Naive B cell (primary cell): ENCODE results near the gene BCL11A. TPM values are rescaled to one million over a fixed set of nuclear protein-coding genes. Genes with fewer than 3 reads are reported as not detected.
A peak's percentile ranks its signal among the peaks of the same experiment; 100 is the strongest.

Experiments used
- ATAC-seq, 2 donors: fragments of 150-1000 bp; cut with Tn5 transposase; 2 replicates each; pipeline ENCODE4 v1.10.0; 2021; ENCODE audit warnings: low read depth in 2 of 2, mild to moderate bottlenecking in 2 of 2, moderate library complexity in 2 of 2
- DNase-seq: peaks from one replicate; pipeline ENCODE4 v3.0.0; 2022
- H3K27ac Mint-ChIP-seq, 6 donors: one replicate each; pipeline ENCODE4 v1.8.0; 2020 to 2022; ENCODE audit warnings: mild to moderate bottlenecking in 6 of 6, mixed read lengths in 6 of 6, moderate library complexity in 5 of 6, inconsistent platforms in 2 of 6
- H3K27me3 Mint-ChIP-seq, 3 donors: one replicate each; pipeline ENCODE4 v1.8.0; 2021 to 2022; ENCODE audit warnings: mixed read lengths in 3 of 3, mild to moderate bottlenecking in 1 of 3
- H3K36me3 Mint-ChIP-seq, 2 donors: one replicate each; pipeline ENCODE4 v1.8.0; 2020 to 2022; ENCODE audit warnings: mixed read lengths in 2 of 2, inconsistent platforms in 1 of 2, mild to moderate bottlenecking in 1 of 2
- H3K4me1 Mint-ChIP-seq, 3 donors: one replicate each; pipeline ENCODE4 v1.8.0; 2020 to 2022; ENCODE audit warnings: mixed read lengths in 3 of 3, inconsistent platforms in 1 of 3, mild to moderate bottlenecking in 1 of 3, moderate library complexity in 1 of 3
- H3K4me3 Mint-ChIP-seq, 8 donors: one replicate each; pipeline ENCODE4 v1.8.0; 2020 to 2022; ENCODE audit warnings: mild to moderate bottlenecking in 8 of 8, mixed read lengths in 8 of 8, moderate library complexity in 8 of 8, inconsistent platforms in 2 of 8
- H3K9me3 Mint-ChIP-seq, 7 donors: one replicate each; pipeline ENCODE4 v1.8.0; 2020 to 2022; ENCODE audit warnings: mixed read lengths in 7 of 7, mild to moderate bottlenecking in 5 of 7, inconsistent platforms in 2 of 7, moderate library complexity in 1 of 7
- polyA plus RNA-seq, 6 donors: library from polyadenylated mRNA; unstranded; fragments of 300-500 nt; fragmentation: Illumina TruSeq; gene quantifications; one replicate each; pipeline ENCODE4 v1.2.3, GENCODE V29; 2021; ENCODE audit warnings: low read depth in 6 of 6

The BCL11A gene
- polyA plus RNA-seq, 6 donors from 2014 or later, result 152 to 246 (median 192) TPM

GRCh38 chr2:60480089-60480773 is 73.2 kb downstream of the BCL11A start:
- Mint-ChIP-seq H3K27me3 (no peaks in the 10 kb centered on the region), H3K27ac (peak overlapping the region; percentile 88 to 99 (median 94)), H3K36me3 (peaks cover 8 to 22% of the 10 kb centered on the region in 2 donors), H3K9me3 (no peaks in the 10 kb centered on the region), H3K4me1 (peaks cover 75 to 100% (median 99%) of the 10 kb centered on the region in 3 donors), H3K4me3 (peak overlapping the region; percentile 5 to 97 (median 74))
- no peak for DNase-seq
- ATAC-seq, result no peak

GRCh38 chr2:60479226-60480088 is 74.0 kb downstream of the BCL11A start:
- Mint-ChIP-seq H3K27me3 (no peaks in the 10 kb centered on the region), H3K4me1 (peaks cover 80 to 100% (median 99%) of the 10 kb centered on the region in 3 donors), H3K9me3 (no peaks in the 10 kb centered on the region), H3K27ac (peak overlapping the region; percentile 88 to 96 (median 94)), H3K4me3 (peak overlapping the region in 7 of 8 donors; percentile 15 to 90 (median 74)), H3K36me3 (peaks cover 12 to 22% of the 10 kb centered on the region in 2 donors)
- ATAC-seq (no peak), DNase-seq (no peak)

- H3K9me3 Mint-ChIP-seq, result no peaks in the 10 kb centered on the region
- peaks cover 17 to 22% of the 10 kb centered on the region in 2 donors for H3K36me3 Mint-ChIP-seq
- peak overlapping the region; percentile 88 to 96 (median 94) for H3K27ac Mint-ChIP-seq
- peak overlapping the region in 7 of 8 donors; percentile 9 to 90 (median 47) for H3K4me3 Mint-ChIP-seq
- ATAC-seq, result no peak
- no peak for DNase-seq
- peaks cover 76 to 100% (median 97%) of the 10 kb centered on the region in 3 donors for H3K4me1 Mint-ChIP-seq
- no peaks in the 10 kb centered on the region for H3K27me3 Mint-ChIP-seq
Observed at GRCh38 chr2:60478660-60479059, 74.8 kb downstream of the BCL11A start.

- Mint-ChIP-seq H3K36me3 (peaks cover 11 to 19% of the 10 kb centered on the region in 2 donors), H3K4me1 (peaks cover 70 to 97% (median 95%) of the 10 kb centered on the region in 3 donors), H3K9me3 (no peaks in the 10 kb centered on the region), H3K27ac (peak overlapping the region; percentile 88 to 96 (median 94)), H3K4me3 (peak overlapping the region in 7 of 8 donors; percentile 3 to 69 (median 41)), H3K27me3 (no peaks in the 10 kb centered on the region)
- no peak for ATAC-seq
- no peak for DNase-seq
Observed at GRCh38 chr2:60476206-60476954, 77.1 kb downstream of the BCL11A start.

GRCh38 chr2:60475123-60475830 is 78.2 kb downstream of the BCL11A start:
- peaks cover 68 to 97% (median 95%) of the 10 kb centered on the region in 3 donors for H3K4me1 Mint-ChIP-seq
- DNase-seq (no peak), ATAC-seq (no peak)
- H3K36me3 Mint-ChIP-seq, result peaks cover under 1 to 19% of the 10 kb centered on the region in 2 donors
- peak overlapping the region; percentile 87 to 95 (median 93) for H3K27ac Mint-ChIP-seq
- peak overlapping the region in 3 of 8 donors; percentile 26 to 79 (median 78) for H3K4me3 Mint-ChIP-seq
- H3K9me3 Mint-ChIP-seq, result no peaks in the 10 kb centered on the region
- no peaks in the 10 kb centered on the region for H3K27me3 Mint-ChIP-seq

GRCh38 chr2:60474301-60474700 is 79.2 kb downstream of the BCL11A start:
- Mint-ChIP-seq H3K4me3 (no peak overlapping the region), H3K36me3 (peaks cover 10 to 25% of the 10 kb centered on the region in 2 donors), H3K9me3 (no peaks in the 10 kb centered on the region), H3K27ac (peak overlapping the region; percentile 85 to 95 (median 90)), H3K27me3 (no peaks in the 10 kb centered on the region), H3K4me1 (peaks cover 73 to 97% (median 95%) of the 10 kb centered on the region in 3 donors)
- ATAC-seq (no peak), DNase-seq (no peak)

GRCh38 chr2:60473546-60473945 is 79.9 kb downstream of the BCL11A start:
- H3K9me3 Mint-ChIP-seq, result peaks cover 0 to 2% (median 0%) of the 10 kb centered on the region in 7 donors
- no peak overlapping the region for H3K4me3 Mint-ChIP-seq
- H3K27ac Mint-ChIP-seq, result peak overlapping the region; percentile 15 to 94 (median 82)
- ATAC-seq, result no peak
- H3K36me3 Mint-ChIP-seq, result peaks cover 17 to 31% of the 10 kb centered on the region in 2 donors
- DNase-seq, result no peak
- H3K4me1 Mint-ChIP-seq, result peaks cover 72 to 97% (median 95%) of the 10 kb centered on the region in 3 donors
- no peaks in the 10 kb centered on the region for H3K27me3 Mint-ChIP-seq

GRCh38 chr2:60472663-60473289 is 80.7 kb downstream of the BCL11A start:
- peak overlapping the region; percentile 77 to 94 (median 92) for H3K27ac Mint-ChIP-seq
- peaks cover 24 to 31% of the 10 kb centered on the region in 2 donors for H3K36me3 Mint-ChIP-seq
- peaks cover 75 to 96% (median 94%) of the 10 kb centered on the region in 3 donors for H3K4me1 Mint-ChIP-seq
- peak overlapping the region in 1 of 8 donors; percentile 75 for H3K4me3 Mint-ChIP-seq
- peaks cover 0 to 5% (median 0%) of the 10 kb centered on the region in 7 donors for H3K9me3 Mint-ChIP-seq
- H3K27me3 Mint-ChIP-seq, result no peaks in the 10 kb centered on the region
- ATAC-seq (no peak), DNase-seq (no peak)

- Mint-ChIP-seq H3K27ac (peak overlapping the region; percentile 49 to 94 (median 92)), H3K9me3 (peaks cover 0 to 5% (median 0%) of the 10 kb centered on the region in 7 donors), H3K27me3 (no peaks in the 10 kb centered on the region), H3K36me3 (peaks cover 24 to 31% of the 10 kb centered on the region in 2 donors), H3K4me1 (peaks cover 69 to 92% (median 87%) of the 10 kb centered on the region in 3 donors), H3K4me3 (peak overlapping the region in 3 of 8 donors; percentile 16 to 72 (median 23))
- ATAC-seq, result no peak
- no peak for DNase-seq
Observed at GRCh38 chr2:60472041-60472440, 81.4 kb downstream of the BCL11A start.

GRCh38 chr2:60470340-60470739 is 83.1 kb downstream of the BCL11A start:
- no peak for DNase-seq
- Mint-ChIP-seq H3K36me3 (peaks cover 35 to 37% of the 10 kb centered on the region in 2 donors), H3K9me3 (peaks cover 0 to 5% (median 0%) of the 10 kb centered on the region in 7 donors), H3K4me1 (peaks cover 69 to 91% (median 85%) of the 10 kb centered on the region in 3 donors), H3K27ac (peak overlapping the region in 5 of 6 donors; percentile 51 to 92 (median 86)), H3K27me3 (no peaks in the 10 kb centered on the region), H3K4me3 (peak overlapping the region in 2 of 8 donors; percentile 16 to 61)
- no peak for ATAC-seq

- no peak for DNase-seq
- Mint-ChIP-seq H3K9me3 (peaks cover 0 to 5% (median 0%) of the 10 kb centered on the region in 7 donors), H3K27ac (peak overlapping the region; percentile 51 to 92 (median 76)), H3K27me3 (no peaks in the 10 kb centered on the region), H3K4me1 (peaks cover 67 to 90% (median 81%) of the 10 kb centered on the region in 3 donors), H3K4me3 (peak overlapping the region in 5 of 8 donors; percentile 9 to 61 (median 48)), H3K36me3 (peaks cover 35% of the 10 kb centered on the region in 2 donors)
- ATAC-seq, result no peak
Observed at GRCh38 chr2:60469536-60470317, 83.7 kb downstream of the BCL11A start.
